HL-60 (cell line): ENCODE measurements around the gene PCA3.

Experiments used
- CTCF ChIP-seq: IDR thresholded peaks from one replicate; pipeline ENCODE4 v1.5.1; 2011; ENCODE audit warnings: low read length, control low read depth, inconsistent platforms; ENCODE audit not compliant: insufficient read depth
- POLR2AphosphoS5 ChIP-seq: IDR thresholded peaks from 2 replicates; pipeline ENCODE4 v1.6.1; 2012; ENCODE audit warnings: low read depth
- REST ChIP-seq: IDR thresholded peaks from 2 replicates; pipeline ENCODE4 v1.6.1; 2012; ENCODE audit warnings: low read depth; ENCODE audit not compliant: insufficient replicate concordance
- SPI1 ChIP-seq: IDR thresholded peaks from 2 replicates; pipeline ENCODE4 v1.6.1; 2012; ENCODE audit warnings: low read depth, mild to moderate bottlenecking, borderline replicate concordance

- TF ChIP-seq CTCF: no peak
- TF ChIP-seq REST: no peak
- no peak for TF ChIP-seq POLR2AphosphoS5
- no peak for TF ChIP-seq SPI1
These were observed 46.1 kb upstream of the PCA3 start for GRCh38 chr9:76718166-76718565.
